Body of pancreas (tissue), 4 donors: ENCODE results near the gene MSI2. TPM values are rescaled to one million over a fixed set of nuclear protein-coding genes. Genes with fewer than 3 reads are reported as not detected.

Source experiments
- ATAC-seq: fragments of 150-250 bp; one replicate; pipeline ENCODE4 v1.9.1; 2016
- DNase-seq, 4 donors: peaks; one replicate each; pipeline ENCODE4 v3.0.0-alpha.2; 2019
- H3K27ac ChIP-seq, 4 donors: fragments of 200-600 bp; sonication (generic); 1 replicate in 3 of 4; 2 replicates in 1 of 4; pipeline versions ENCODE4 v1.5.1 to v1.6.1; 2016 to 2019; ENCODE audit warnings: mild to moderate bottlenecking in 1 of 4, mixed read lengths in 1 of 4, moderate library complexity in 1 of 4
- H3K27me3 ChIP-seq, 2 donors: fragments of 200-600 bp; sonication (generic); one replicate each; pipeline ENCODE4 v1.6.0; 2016; ENCODE audit warnings: mild to moderate bottlenecking in 1 of 2
- H3K36me3 ChIP-seq, 2 donors: fragments of 200-600 bp; sonication (generic); replicated peaks in 1 of 2; 2 replicates each; pipeline ENCODE4 v1.5.1; 2016; ENCODE audit warnings: low read depth in 2 of 2; ENCODE audit not compliant: insufficient read depth in 1 of 2
- H3K4me1 ChIP-seq: fragments of 200-600 bp; sonication (generic); one replicate; pipeline ENCODE4 v1.6.0; 2016
- H3K4me3 ChIP-seq, 2 donors: fragments of 200-600 bp; sonication (generic); 1 replicate in 1 of 2; 2 replicates in 1 of 2; pipeline ENCODE4 v1.5.1; 2016 to 2019
- H3K9me3 ChIP-seq, 3 donors: fragments of 200-600 bp; sonication (generic); 1 replicate in 2 of 3; 2 replicates in 1 of 3; pipeline ENCODE4 v1.5.1; 2016
- CTCF ChIP-seq, 7 experiments: fragments of 450-650 bp in 4 of 7; fragments of 200-600 bp in 3 of 7; sonication (generic) in 3 of 7; IDR thresholded peaks; one replicate each; pipeline ENCODE4 v1.5.1; 2016 to 2019; ENCODE audit warnings: antibody characterized with exemption in 7 of 7
- POLR2A ChIP-seq, 3 donors: fragments of 450-650 bp; IDR thresholded peaks; one replicate each; pipeline ENCODE4 v1.6.1; 2016; ENCODE audit warnings: antibody characterized with exemption in 3 of 3, mild to moderate bottlenecking in 2 of 3
- WGBS, 2 donors: methylation state at CpG; one replicate each; pipeline ENCODE4 v1.1.5; 2017; 5-methylcytosine and 5-hydroxymethylcytosine counted together
- intact Hi-C: fragments of 100-400 bp; cut with DNase I; formaldehyde crosslinking; loops from one replicate; pipeline ENCODE4 v1.15.1; 2023
- total RNA-seq, 2 donors: library from RNA; depleted of rRNA; stranded (reverse); fragments of >200 nt; gene quantifications; one replicate each; pipeline ENCODE4 v1.1.0, GENCODE V29; 2016

Gene MSI2
- total RNA-seq, 2 donors from 2014 or later = 21.1 to 28.5 TPM

- intact Hi-C loops = no loop called here
- no peak for TF ChIP-seq POLR2A (IDR thresholded peaks at IDR 0.05)
- TF ChIP-seq CTCF (IDR thresholded peaks at IDR 0.05) = no peak
- H3K4me1 ChIP-seq = no peaks in the 10 kb centered on the region
- ATAC-seq (no peak), DNase-seq (no peak)
- no peak overlapping the region for H3K4me3 ChIP-seq
- WGBS, 2 donors = 78 to 98% methylated on average over 5 of the region's 5 CpGs
- no peak overlapping the region for H3K27ac ChIP-seq
- H3K27me3 ChIP-seq = no peaks in the 10 kb centered on the region
- no peaks in the 10 kb centered on the region for H3K9me3 ChIP-seq
- H3K36me3 ChIP-seq = no peaks in the 10 kb centered on the region
Measured at GRCh38 chr17:57487573-57487972, 231.2 kb downstream of the MSI2 start.

- ATAC-seq (no peak), DNase-seq (no peak)
- no peak overlapping the region for H3K4me3 ChIP-seq
- no peaks in the 10 kb centered on the region for H3K36me3 ChIP-seq
- no peaks in the 10 kb centered on the region for H3K9me3 ChIP-seq
- intact Hi-C loops = no loop called here
- no peaks in the 10 kb centered on the region for H3K27me3 ChIP-seq
- H3K27ac ChIP-seq = no peak overlapping the region
- no peak for TF ChIP-seq CTCF (IDR thresholded peaks at IDR 0.05)
- TF ChIP-seq POLR2A (IDR thresholded peaks at IDR 0.05) = no peak
- 93 to 98% methylated on average over 9 of the region's 9 CpGs for WGBS, 2 donors
- no peaks in the 10 kb centered on the region for H3K4me1 ChIP-seq
Measured at GRCh38 chr17:57488856-57489255, 232.5 kb downstream of the MSI2 start.

GRCh38 chr17:57489321-57489720 lies 233.0 kb downstream of the MSI2 start:
- intact Hi-C loops = no loop called here
- WGBS, 2 donors = 32 to 43% methylated on average over 2 to 4 of the region's 4 CpGs
- H3K27me3 ChIP-seq = no peaks in the 10 kb centered on the region
- TF ChIP-seq CTCF (IDR thresholded peaks at IDR 0.05) = no peak
- TF ChIP-seq POLR2A (IDR thresholded peaks at IDR 0.05) = no peak
- no peaks in the 10 kb centered on the region for H3K9me3 ChIP-seq
- DNase-seq (peak in 2 of 4 donors; percentile 29 to 34), ATAC-seq (no peak)
- no peaks in the 10 kb centered on the region for H3K4me1 ChIP-seq
- no peak overlapping the region for H3K4me3 ChIP-seq
- no peaks in the 10 kb centered on the region for H3K36me3 ChIP-seq
- H3K27ac ChIP-seq = no peak overlapping the region

- Histone ChIP-seq H3K4me3 (no peak overlapping the region), H3K4me1 (no peaks in the 10 kb centered on the region), H3K9me3 (no peaks in the 10 kb centered on the region), H3K27me3 (no peaks in the 10 kb centered on the region), H3K36me3 (no peaks in the 10 kb centered on the region), H3K27ac (no peak overlapping the region)
- TF ChIP-seq POLR2A (IDR thresholded peaks at IDR 0.05) (no peak), CTCF (IDR thresholded peaks at IDR 0.05) (no peak)
- DNase-seq (no peak), ATAC-seq (no peak)
- intact Hi-C loops = no loop called here
- WGBS, 2 donors = 76 to 80% methylated on average over 4 of the region's 4 CpGs
Measured at GRCh38 chr17:57490111-57490845, 234.0 kb downstream of the MSI2 start.

GRCh38 chr17:57490890-57491289 lies 234.6 kb downstream of the MSI2 start:
- intact Hi-C loops = no loop called here
- ATAC-seq (no peak), DNase-seq (no peak)
- no peak overlapping the region for H3K4me3 ChIP-seq
- no peaks in the 10 kb centered on the region for H3K36me3 ChIP-seq
- no peaks in the 10 kb centered on the region for H3K9me3 ChIP-seq
- WGBS, 2 donors = 74 to 87% methylated on average over 12 of the region's 12 CpGs
- H3K4me1 ChIP-seq = no peaks in the 10 kb centered on the region
- no peaks in the 10 kb centered on the region for H3K27me3 ChIP-seq
- TF ChIP-seq CTCF (IDR thresholded peaks at IDR 0.05) (no peak), POLR2A (IDR thresholded peaks at IDR 0.05) (no peak)
- no peak overlapping the region for H3K27ac ChIP-seq
